ENCODE results near the gene RALGPS1. TPM values are rescaled to one million over a fixed set of nuclear protein-coding genes. Genes with fewer than 3 reads are reported as not detected.

Gene RALGPS1
- total and polyA plus RNA-seq, 2 of the 8 experiments (the other 6 are each of a cell fraction or from before 2014, with no cell fraction given): 20.0 to 23.5 TPM

GRCh38 chr9:127116088-127116726 lies 201.6 kb downstream of the RALGPS1 start:
- no peak overlapping the region for H4K8ac ChIP-seq (ENCODE audit: extremely low read depth, insufficient read depth, low read length)
- POLR2A ChIA-PET (ENCODE audit: partially characterized antibody): interaction anchor here (1.5 kb wide), 1 partner anchor 13 kb away, joined by 3 read pairs; no protein-coding TSS in a partner anchor
- no peak overlapping the region for H2BK15ac ChIP-seq (ENCODE audit: low read length)
- H3K4me1 ChIP-seq (replicated peaks in 1 of 4; ENCODE audit: control insufficient read depth in 3 of 4, insufficient read depth in 4 of 4, low read length in 3 of 4): peaks cover 12 to 19% (median 15%) of the 10 kb centered on the region in 4 experiments
- H3K79me1 ChIP-seq (ENCODE audit: low read depth, low read length): peaks cover 6% of the 10 kb centered on the region; the same call in 1 of the 2 replicates
- TF ChIP-seq TBP (IDR thresholded peaks at IDR 0.05; ENCODE audit: low read depth, low read length) (no peak), RNF2 (IDR thresholded peaks at IDR 0.05; ENCODE audit: borderline replicate concordance, low read depth, low read length, missing control alignments, poor library complexity, severe bottlenecking) (no peak), CTCF (IDR thresholded peaks at IDR 0.05; ENCODE audit: control extremely low read depth in 1 of 3, insufficient read depth in 1 of 3, low read depth in 1 of 3, low read length in 3 of 3) (no peak), ATF2 (IDR thresholded peaks at IDR 0.05; ENCODE audit: low read length) (no peak)
- H2BK20ac ChIP-seq (ENCODE audit: low read length): no peak overlapping the region
- H3K79me2 ChIP-seq (ENCODE audit: control insufficient read depth in 1 of 2, insufficient read depth in 2 of 2, low read length in 2 of 2): peaks cover 0 to 4% of the 10 kb centered on the region in 2 experiments; a peak in 1 of 4 replicates
- H3K4ac ChIP-seq (replicated peaks; ENCODE audit: insufficient read length, low read depth, low read length): no peak overlapping the region
- FAIRE-seq (no peak), DNase-seq (ENCODE audit: low read depth in 1 of 2, low spot score in 2 of 2) (no peak)
- no peak overlapping the region for H3K4me3 ChIP-seq (ENCODE audit: extremely low read depth in 1 of 4, insufficient read depth in 2 of 4, low read depth in 3 of 4, low read length in 4 of 4)
- H3K23ac ChIP-seq (ENCODE audit: insufficient read length): no peak overlapping the region
- peaks cover 2 to 13% of the 10 kb centered on the region in 2 experiments for H4K20me1 ChIP-seq (replicated peaks in 1 of 2; ENCODE audit: control insufficient read depth in 1 of 2, insufficient read depth in 2 of 2, low read length in 2 of 2)
- CTCF ChIA-PET (ENCODE audit: partially characterized antibody): interaction anchor here (1.4 to 2.3 kb wide), 3 partner anchors 12 to 83 kb away, joined by 5 read pairs; no protein-coding TSS in a partner anchor
- no peaks in the 10 kb centered on the region; a peak in 1 of 7 replicates for H3K27me3 ChIP-seq (replicated peaks in 1 of 4; ENCODE audit: control insufficient read depth in 3 of 4, extremely low read depth in 1 of 4, insufficient read depth in 3 of 4, low read length in 3 of 4)
- H4K5ac ChIP-seq (ENCODE audit: insufficient read length, low read depth, low read length): no peak overlapping the region
- H2AK5ac ChIP-seq (ENCODE audit: low read depth, low read length): no peak overlapping the region
- H3K18ac ChIP-seq (ENCODE audit: extremely low read depth, low read length): no peak overlapping the region
- no peak overlapping the region for H2BK5ac ChIP-seq (ENCODE audit: low read depth, low read length)
- H3K9ac ChIP-seq (replicated peaks in 1 of 4; ENCODE audit: extremely low read depth in 1 of 4, low read depth in 3 of 4, low read length in 3 of 4): no peak overlapping the region
- no peak overlapping the region for H4K91ac ChIP-seq (replicated peaks; ENCODE audit: insufficient read length, low read length)
- H3K9me3 ChIP-seq (ENCODE audit: insufficient read depth in 2 of 2, low read depth in 1 of 2, low read length in 1 of 2): no peaks in the 10 kb centered on the region
- H2AFZ ChIP-seq (ENCODE audit: low read length): no peak overlapping the region
- H2BK120ac ChIP-seq (replicated peaks; ENCODE audit: low read depth, low read length): no peak overlapping the region
- H3K27ac ChIP-seq (ENCODE audit: low read depth, low read length): no peak overlapping the region
- no peak overlapping the region for H3K14ac ChIP-seq (ENCODE audit: insufficient read length)
- H3K4me2 ChIP-seq (ENCODE audit: insufficient read depth in 1 of 2, low read depth in 2 of 2, low read length in 2 of 2): no peak overlapping the region
- H3K36me3 ChIP-seq (ENCODE audit: control insufficient read depth in 2 of 4, insufficient read depth in 4 of 4, low read length in 3 of 4): no peaks in the 10 kb centered on the region; a peak in 1 of 8 replicates
- H2BK12ac ChIP-seq (ENCODE audit: low read depth, low read length): no peak overlapping the region
- WGBS, 2 experiments (ENCODE audit: extremely low coverage in 1 of 2, insufficient coverage in 1 of 2, insufficient read length in 1 of 2, insufficient replicate concordance in 2 of 2, low coverage in 1 of 2, low lambda C conversion rate in 2 of 2, missing lambda C conversion rate in 1 of 2): 88% methylated on average over 5 of the region's 6 CpGs; no CpG with 5 or more reads in 1 of the 2 experiments
- no peaks in the 10 kb centered on the region for H3K23me2 ChIP-seq (ENCODE audit: low read depth, low read length)
- no peak overlapping the region for H3K56ac ChIP-seq (replicated peaks; ENCODE audit: insufficient read length, low read depth, low read length)

Measured in H1 (cell line).